Measurements from ENCODE around the gene ZBTB5. TPM values are rescaled to one million over a fixed set of nuclear protein-coding genes. Genes with fewer than 3 reads are reported as not detected.

The ZBTB5 gene
- total and polyA plus RNA-seq, 9 of the 15 experiments (the other 6 are each of a cell fraction or from before 2014, with no cell fraction given), result 2.3 to 43.2 (median 15.5) TPM

DNA sequence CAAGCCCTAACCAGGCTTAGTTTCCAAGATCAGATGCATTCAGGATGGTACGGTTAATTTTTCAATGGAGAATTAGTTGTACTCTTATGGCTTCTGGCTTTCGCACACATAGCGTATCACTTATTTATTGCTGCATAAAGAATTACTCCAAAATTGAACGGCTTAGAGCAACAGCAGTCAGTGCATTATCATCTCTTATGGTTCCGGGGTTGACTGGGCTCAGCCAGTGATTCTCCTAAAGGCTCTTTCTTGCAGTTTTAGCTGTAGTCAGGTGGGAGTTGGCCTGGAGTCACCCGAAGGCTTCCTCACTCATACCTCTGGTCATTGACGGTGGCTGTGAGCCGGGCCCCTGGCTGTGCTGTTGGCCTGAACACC lies 43.3 kb downstream of the ZBTB5 start:
- H3K27me3 ChIP-seq (ENCODE audit: control insufficient read depth in 2 of 2, insufficient read depth in 2 of 2, low read length in 2 of 2), result no peaks in the 10 kb centered on the region
- H3K27ac ChIP-seq (ENCODE audit: extremely low read depth, low read depth, low read length), result peak overlapping the region; percentile 94
- FAIRE-seq, result no peak
- peak overlapping the region; percentile 90 for H3K4me3 ChIP-seq
- H3K4me2 ChIP-seq (ENCODE audit: insufficient read depth, low read length), result peak overlapping the region; percentile 91
- no peaks in the 10 kb centered on the region for H3K9me1 ChIP-seq (ENCODE audit: control insufficient read depth, insufficient read depth, low read length)
- in situ Hi-C loops (cut with MboI), result no loop called here
- DNase-seq (ENCODE audit: extremely low read depth in 1 of 4, low spot score in 3 of 4), result peak in 2 of 4 experiments; percentile 69 to 83
- intact Hi-C loops (cut with micrococcal nuclease), result no loop called here
- H3K9me3 ChIP-seq (replicated peaks; ENCODE audit: control insufficient read depth, insufficient read depth, low read depth, low read length), result no peaks in the 10 kb centered on the region
- 0 out of 2 replicates have a peak, but pooled peaks have one; percentile 22 for TF ChIP-seq SMC3 (conservative IDR thresholded peaks at IDR 0.05; ENCODE audit: insufficient read depth, low read depth, low read length)
- TF ChIP-seq ZNF695 (CRISPR knock-in tag; IDR thresholded peaks at IDR 0.05), result no peak
- TF ChIP-seq HDAC2 (IDR thresholded peaks at IDR 0.05), result no peak
- TF ChIP-seq BRD9 (IDR thresholded peaks at IDR 0.05; ENCODE audit: low read depth, partially characterized antibody), result no peak
- TF ChIP-seq ZNF431 (CRISPR knock-in tag; IDR thresholded peaks at IDR 0.05), result no peak
- TF ChIP-seq NR1H2 (CRISPR knock-in tag; IDR thresholded peaks at IDR 0.05), result 0 out of 2 replicates have a peak, but pooled peaks have one; percentile 5
- TF ChIP-seq, protein P1, sequence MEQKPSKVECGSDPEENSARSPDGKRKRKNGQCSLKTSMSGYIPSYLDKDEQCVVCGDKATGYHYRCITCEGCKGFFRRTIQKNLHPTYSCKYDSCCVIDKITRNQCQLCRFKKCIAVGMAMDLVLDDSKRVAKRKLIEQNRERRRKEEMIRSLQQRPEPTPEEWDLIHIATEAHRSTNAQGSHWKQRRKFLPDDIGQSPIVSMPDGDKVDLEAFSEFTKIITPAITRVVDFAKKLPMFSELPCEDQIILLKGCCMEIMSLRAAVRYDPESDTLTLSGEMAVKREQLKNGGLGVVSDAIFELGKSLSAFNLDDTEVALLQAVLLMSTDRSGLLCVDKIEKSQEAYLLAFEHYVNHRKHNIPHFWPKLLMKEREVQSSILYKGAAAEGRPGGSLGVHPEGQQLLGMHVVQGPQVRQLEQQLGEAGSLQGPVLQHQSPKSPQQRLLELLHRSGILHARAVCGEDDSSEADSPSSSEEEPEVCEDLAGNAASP (IDR thresholded peaks at IDR 0.05), result no peak
- peak; percentile 13; the same call in 1 of the 2 replicates for TF ChIP-seq ZNF12 (CRISPR knock-in tag; IDR thresholded peaks at IDR 0.05)
- peak; percentile 33; the same call in 1 of the 2 replicates for TF ChIP-seq NR2C1 (IDR thresholded peaks at IDR 0.05)
- no peak for TF ChIP-seq NR2C1 (tag; IDR thresholded peaks at IDR 0.05)
- peak; percentile 88; the same call in 1 of the 2 replicates for TF ChIP-seq USF2 (CRISPR knock-in tag; IDR thresholded peaks at IDR 0.05)
- no peak for TF ChIP-seq NR4A1 (CRISPR knock-in tag; IDR thresholded peaks at IDR 0.05)
- TF ChIP-seq NR4A1 (tag; IDR thresholded peaks at IDR 0.05), result peak; percentile 29; the same call in 1 of the 2 replicates
- TF ChIP-seq, protein P2, sequence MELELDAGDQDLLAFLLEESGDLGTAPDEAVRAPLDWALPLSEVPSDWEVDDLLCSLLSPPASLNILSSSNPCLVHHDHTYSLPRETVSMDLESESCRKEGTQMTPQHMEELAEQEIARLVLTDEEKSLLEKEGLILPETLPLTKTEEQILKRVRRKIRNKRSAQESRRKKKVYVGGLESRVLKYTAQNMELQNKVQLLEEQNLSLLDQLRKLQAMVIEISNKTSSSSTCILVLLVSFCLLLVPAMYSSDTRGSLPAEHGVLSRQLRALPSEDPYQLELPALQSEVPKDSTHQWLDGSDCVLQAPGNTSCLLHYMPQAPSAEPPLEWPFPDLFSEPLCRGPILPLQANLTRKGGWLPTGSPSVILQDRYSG (tag; conservative IDR thresholded peaks at IDR 0.05; ENCODE audit: low read depth), result peak; percentile 69; the same call in 1 of the 2 replicates
- 0 out of 2 replicates have a peak, but pooled peaks have one; percentile 58 for TF ChIP-seq MBD1 (CRISPR knock-in tag; IDR thresholded peaks at IDR 0.05)
- no peak for TF ChIP-seq GABPB1 (CRISPR knock-in tag; IDR thresholded peaks at IDR 0.05)
- TF ChIP-seq MCM2 (IDR thresholded peaks at IDR 0.05; ENCODE audit: low read depth), result no peak
- H3K9ac ChIP-seq (ENCODE audit: insufficient read depth in 1 of 2, low read depth in 2 of 2, low read length in 2 of 2), result peak overlapping the region; percentile 88 to 97
- BruUV-seq (replicated peaks), result TSS peak; percentile 84
- CTCF ChIA-PET (ENCODE audit: low intra/inter-chr PET ratio), result no interaction called here
- peaks cover 34% of the 10 kb centered on the region for H3K36me3 ChIP-seq (ENCODE audit: control insufficient read depth, insufficient read depth, low read length)
- POLR2A ChIA-PET, result interaction anchor here (0.5 to 1.5 kb wide), 9 partner anchors 8 to 342 kb away, joined by 3 to 6 read pairs (median 4); no protein-coding TSS in a partner anchor
- no peak for ATAC-seq
- 38% methylated on average over 8 of the region's 8 CpGs for WGBS (ENCODE audit: insufficient coverage, low coverage, missing lambda C conversion rate)
- peaks cover 15 to 33% of the 10 kb centered on the region in 2 experiments for H3K4me1 ChIP-seq (replicated peaks in 1 of 2; ENCODE audit: control insufficient read depth in 2 of 2, insufficient read depth in 2 of 2, low read length in 2 of 2)
- no peaks in the 10 kb centered on the region for H4K20me1 ChIP-seq (replicated peaks; ENCODE audit: control insufficient read depth, insufficient read depth, low read length)
- peak overlapping the region; percentile 97 for H2AFZ ChIP-seq (ENCODE audit: low read depth, low read length)
- peaks cover 39% of the 10 kb centered on the region for H3K79me2 ChIP-seq (ENCODE audit: control insufficient read depth, insufficient read depth, low read length)

Measured in K562 (cell line).